Forelimb muscle (tissue), 1 donor: ENCODE data around the gene PAX2. TPM values are rescaled to one million over a fixed set of nuclear protein-coding genes. Genes with fewer than 3 reads are reported as not detected.

Source experiments
- DNase-seq: peaks from one replicate; pipeline ENCODE4 v3.0.0-alpha.2; 2013; ENCODE audit warnings: low read depth
- polyA plus RNA-seq: library from polyadenylated mRNA; unstranded; fragments of 120-200 nt; gene quantifications from one replicate; pipeline ENCODE4 v1.2.1, GENCODE V29; 2013; ENCODE audit not compliant: insufficient read length

Gene PAX2
- polyA plus RNA-seq, 1 donor, result not detected

DNA sequence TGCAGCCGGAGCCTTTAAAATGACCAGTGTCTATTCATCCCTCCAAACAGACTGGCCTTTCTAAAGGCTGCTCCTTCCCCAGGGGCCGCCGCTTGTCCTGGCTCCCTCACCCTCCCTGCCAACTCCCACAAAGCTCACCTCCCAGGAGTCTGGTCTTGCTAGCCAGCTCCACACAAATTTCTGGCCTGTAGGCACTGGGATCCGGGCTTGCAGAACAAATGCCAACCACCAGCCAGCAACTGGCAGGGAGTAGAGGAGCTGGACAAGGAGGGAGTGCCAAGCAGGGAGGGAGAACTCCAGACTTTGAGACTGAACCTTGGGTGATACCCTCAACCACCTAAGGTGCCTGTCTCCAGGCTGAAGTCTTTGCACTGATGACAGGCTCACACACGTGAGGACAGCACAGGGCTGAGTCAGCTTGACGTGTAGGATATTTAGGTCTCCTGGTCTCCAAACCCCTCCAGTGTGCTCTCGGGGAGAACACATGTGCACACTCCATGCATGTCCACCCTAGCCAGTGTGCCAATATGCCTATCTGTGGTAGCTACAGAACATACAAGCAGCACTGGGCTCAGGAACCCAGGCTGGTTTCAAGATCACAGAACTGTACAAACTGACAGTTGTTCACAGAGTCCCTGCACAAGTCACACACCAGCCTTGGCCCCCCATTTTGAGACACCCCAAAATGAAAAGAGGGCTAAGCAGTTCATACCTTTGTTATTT is 6.0 kb downstream of the PAX2 start:
- no peak for DNase-seq

DNA sequence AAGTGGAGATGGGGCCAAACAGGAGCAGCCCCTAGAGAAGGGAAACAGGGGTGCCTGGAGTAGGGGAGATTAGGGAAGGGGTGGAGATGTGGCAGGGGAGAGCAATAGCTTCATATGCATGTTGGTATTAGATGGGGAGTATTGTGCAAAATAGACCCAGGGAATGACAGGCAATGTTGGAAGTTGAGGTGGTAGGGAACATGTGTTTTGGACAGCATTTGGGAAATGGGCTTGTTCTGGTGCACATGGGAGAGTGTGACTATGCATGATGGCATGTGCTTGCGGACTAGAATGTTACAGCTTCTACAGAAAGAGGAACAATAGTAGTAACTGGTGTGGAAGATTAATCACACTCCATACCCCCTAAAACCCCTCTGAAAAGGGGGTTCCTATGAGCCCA is 10.4 kb downstream of the PAX2 start:
- DNase-seq, result no peak

DNA sequence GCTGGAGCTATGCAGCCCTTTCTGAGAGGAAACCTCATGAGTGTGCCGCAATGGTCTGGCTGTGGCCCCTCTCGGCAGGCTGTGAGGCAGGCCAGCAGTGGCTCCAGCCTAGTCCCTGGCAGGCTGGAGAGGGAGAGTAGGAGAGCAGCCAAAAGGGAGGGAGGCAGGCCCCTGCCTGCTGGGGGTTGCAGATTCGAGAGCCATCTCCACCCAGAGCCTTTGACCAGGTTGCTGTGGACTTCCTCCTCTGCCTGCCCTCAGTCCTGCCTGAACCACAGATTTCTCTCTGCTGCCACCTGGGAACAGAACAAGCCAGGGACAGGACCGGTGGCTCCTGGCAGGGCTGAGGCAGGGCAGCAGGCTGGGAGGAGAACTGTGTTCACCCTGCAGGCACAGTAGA is 13.9 kb downstream of the PAX2 start:
- no peak for DNase-seq

DNA sequence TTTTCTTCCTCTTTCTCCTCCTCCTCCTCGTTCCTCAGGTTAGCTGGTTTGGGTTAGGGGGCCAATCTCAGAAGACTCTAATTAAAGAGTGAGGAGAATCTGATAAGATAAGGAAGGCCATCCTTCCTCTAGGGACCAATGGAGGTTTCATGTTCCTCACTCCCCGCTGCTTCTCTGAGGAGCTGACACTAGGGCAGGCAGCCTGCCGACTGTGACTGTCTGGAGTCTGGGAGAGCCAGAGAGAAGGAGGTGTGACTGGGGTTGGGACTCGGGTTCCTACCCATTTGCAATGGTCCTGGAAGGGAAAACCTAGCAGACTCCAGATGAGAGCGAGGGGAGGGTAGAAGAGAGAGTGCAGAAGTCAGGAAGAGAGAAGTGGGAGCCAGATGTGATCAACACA is 15.3 kb downstream of the PAX2 start:
- DNase-seq, result no peak

DNA sequence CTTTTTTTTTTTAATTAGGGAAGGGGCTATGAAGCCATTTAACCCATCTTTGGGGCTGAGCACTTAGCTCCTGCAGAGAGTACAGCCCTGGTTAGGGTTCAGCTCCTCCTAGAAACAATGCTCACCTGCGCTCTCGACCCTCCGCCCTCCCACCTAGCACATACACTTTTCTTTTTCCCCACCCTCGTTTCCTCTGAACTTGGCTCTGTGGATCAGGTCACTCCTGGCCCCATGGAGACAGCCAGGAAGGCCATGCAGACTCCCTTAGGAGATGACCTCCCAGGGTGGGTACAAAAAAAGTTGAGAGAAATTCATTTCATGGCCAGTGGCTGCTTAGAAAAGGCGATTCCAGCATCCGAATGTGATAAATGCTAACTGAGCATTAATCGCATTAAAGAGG is 15.8 kb downstream of the PAX2 start:
- no peak for DNase-seq

DNA sequence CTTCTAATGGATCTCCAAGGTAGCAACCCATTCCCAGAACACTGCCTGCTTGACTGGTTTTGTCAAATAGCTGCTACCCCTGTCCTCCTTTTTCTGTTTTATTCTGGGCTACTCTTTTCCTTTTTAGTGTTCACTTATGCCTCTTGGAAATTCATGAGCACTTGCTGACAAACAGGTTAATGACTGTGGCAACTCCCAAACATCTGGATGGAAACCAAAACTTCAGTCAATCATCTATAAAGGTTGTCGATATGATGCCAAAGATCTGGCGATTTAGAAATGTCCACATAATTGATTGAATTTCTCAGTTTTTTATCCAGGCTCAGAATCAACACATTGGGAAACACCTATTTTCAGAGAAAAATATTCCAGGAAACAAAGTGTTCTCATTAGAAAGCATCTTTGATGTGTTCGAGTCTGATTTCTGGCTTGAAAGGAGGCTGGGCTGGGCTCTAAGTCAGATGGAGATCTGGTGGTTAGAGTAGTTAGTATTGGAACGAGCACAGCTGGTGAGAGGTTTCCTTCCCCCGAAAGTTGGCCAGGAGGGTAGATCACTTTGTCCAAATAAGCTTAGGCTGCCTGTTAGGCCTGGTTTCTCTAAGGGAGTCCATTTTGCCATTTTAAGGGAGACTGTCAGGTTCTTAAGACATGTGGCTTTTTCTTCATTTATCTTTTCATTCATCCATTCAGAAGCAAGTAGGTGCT is 17.8 kb downstream of the PAX2 start:
- DNase-seq, result no peak

DNA sequence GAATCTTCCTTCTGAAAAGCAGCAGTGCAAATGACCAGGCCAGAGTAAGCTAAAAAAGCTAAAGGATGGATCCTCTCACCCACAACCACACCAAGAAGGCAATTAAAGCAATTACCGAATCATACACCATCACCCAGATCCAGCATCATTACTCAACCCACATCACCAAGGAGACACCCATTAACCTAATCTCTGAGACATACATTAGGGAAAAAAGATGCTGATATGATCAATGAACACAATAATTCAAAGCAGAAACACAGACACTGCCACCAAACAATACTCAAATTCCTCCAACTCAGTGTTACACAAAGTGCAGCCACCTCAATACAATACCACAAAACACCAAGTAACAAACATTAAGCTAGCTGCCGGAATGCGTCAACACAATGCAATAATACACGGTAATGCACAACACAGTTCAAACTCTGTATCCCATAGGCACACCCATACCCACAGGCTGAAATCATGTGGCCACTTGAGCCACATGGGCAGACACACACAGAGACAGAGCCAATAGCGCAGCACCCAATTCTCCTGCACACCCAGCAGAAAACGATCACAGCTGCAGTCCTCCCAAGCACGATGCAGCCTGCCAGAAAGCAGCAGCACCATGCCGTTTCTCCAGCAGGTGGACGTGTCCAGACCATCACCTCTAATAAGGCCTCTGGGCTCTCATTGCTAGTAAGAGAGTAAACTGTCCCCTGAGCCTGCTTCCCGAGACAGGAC is 21.5 kb downstream of the PAX2 start:
- no peak for DNase-seq

DNA sequence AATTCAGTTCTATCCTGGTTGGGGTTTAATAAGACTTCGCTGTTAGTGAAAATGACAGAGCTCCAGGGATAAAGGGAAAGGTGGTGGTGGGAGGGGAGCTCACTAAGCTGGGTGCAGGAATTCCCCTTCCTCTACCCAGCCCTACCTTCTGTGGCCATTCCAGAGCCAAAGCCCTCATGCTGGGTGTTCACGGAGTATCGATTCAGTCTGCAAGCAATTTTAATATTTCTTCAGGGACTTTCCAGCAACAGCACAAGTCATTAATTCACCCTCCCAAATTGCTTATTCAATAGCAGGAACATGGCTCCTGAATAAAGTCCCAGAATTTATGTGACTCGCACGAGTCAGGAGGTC is 22.0 kb downstream of the PAX2 start:
- DNase-seq, result no peak

DNA sequence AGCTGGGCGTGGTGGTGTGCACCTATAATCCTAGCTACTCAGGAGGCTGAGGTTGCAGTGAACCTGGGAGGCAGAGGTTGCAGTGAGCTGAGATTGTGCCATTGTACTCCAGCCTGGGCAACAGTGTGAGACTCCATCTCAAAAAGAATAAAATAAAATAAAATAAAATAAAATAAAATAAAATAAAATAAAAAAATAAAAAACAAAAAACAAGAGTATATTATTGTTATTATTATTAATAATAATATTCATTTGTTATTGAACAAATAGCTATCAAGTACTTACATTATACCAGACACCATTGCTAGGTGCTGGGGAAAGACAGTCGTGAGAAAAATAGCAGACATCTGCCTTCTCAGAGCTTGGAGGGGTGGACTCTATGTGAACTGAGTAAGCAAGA is 24.1 kb downstream of the PAX2 start:
- DNase-seq, result no peak

DNA sequence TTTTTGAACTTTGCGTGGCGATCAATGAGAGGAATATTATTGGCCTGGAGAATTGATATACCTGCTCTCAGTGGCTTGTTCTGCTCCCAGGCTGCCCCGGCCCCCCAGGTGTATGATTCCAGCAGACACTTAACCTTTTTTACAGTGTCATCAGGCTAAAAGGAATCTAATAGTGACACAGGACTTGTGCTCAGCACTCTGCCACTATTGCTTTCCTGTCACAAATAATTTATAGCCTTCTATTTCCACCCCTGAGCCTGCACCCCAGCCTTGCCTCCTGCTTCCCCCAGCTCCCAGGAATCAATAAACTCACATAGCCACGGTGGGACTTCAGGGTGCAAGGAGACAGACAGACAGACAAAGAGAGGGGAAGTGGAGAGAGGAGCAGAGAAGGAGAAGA is 28.3 kb downstream of the PAX2 start:
- DNase-seq, result no peak

DNA sequence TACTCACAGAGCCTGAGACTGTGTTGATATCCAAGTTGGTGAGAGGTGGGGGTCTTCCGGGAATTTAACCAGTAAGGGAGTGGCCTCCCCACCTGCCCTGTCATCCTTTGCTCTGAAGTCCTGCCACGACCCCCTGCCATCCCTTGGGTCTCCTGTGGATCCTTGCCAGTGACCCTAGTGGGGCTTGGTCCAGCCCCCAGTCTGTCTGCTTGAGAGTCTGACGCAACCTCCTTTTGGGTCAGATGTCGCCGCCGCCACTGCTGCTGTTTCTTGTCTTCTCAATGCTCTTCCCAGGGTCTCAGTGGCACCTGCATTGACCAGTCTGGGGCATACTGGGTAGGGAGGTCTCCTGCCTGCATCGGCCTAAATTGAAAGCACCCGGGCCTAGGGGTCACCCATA is 28.8 kb downstream of the PAX2 start:
- DNase-seq, result no peak

DNA sequence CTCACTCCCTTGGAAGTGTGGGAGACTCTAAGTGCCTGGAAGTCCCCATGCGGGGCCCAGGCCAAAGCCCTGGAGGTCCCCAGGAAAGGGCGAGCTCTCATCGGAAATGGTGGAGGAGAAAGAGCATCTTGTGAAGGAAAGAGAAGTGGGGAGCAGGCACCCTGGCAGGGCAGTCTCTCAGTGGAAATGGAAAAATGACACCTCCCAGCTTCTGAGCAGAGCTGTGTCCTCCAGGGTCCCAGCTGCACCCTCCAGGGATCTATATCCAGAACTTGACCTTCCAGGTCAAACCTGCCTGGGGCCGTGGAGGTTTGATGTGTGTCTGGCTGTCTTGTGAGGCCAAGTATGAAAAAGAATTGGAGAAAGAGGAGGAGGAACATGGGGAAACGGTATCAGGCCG is 29.5 kb downstream of the PAX2 start:
- DNase-seq, result no peak

DNA sequence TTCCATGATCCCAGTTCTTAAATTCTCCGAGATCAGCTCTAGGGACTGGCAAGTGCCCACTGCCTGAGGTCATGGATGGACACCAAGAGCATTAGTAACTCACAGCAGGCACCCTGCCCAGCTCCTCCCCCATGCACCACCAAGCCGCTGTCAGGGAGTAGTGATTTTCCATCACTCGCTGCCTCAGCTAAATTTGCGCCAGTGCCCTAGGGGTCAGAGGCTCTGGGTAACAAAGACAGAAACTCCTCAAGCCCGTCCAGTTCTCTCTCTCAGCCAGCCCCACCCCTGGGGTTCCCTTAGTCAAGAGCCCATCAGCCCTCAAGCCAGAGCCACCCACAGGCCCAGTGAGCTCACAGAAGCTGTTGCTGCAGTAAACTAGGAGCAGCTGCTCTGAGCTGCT is 30.0 kb downstream of the PAX2 start:
- DNase-seq, result no peak

DNA sequence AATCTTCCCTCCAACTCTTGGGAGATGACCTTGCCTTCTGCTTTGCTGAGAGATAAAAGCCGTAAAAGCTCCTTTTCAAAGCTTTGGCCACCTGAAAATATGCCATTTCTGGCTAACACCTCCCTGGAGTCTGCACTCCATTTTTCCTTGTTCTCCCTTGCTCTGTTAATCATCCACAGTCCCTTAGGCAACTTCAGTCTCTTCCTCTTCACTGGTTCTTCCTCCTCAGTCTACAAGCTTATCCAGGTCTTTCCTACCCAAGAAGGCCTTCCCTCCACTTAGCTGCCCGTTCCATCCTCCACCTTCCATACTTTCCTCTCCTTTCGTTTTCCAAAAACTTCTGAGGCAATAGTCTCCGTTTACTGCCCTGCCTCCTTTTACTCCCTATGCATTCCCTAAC is 30.5 kb downstream of the PAX2 start:
- no peak for DNase-seq

DNA sequence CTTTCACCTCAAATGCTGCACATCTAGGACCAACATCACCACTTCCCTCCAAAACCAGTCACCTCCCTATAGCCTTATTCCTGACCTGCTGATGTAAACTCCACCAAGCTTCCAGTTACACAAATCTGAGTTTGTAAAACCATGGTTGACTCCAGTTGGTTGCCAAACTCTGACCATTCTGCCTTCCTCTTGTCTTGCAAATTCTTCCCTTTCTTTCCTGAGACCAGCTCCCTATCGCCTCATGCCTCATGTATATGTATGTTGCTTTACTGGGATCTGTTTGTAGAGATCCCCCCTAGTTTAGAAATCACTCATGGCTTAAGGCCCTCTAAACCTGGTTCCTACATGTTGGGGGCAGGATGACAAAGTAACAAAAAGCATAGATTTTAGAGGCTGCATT is 31.3 kb downstream of the PAX2 start:
- DNase-seq, result no peak

DNA sequence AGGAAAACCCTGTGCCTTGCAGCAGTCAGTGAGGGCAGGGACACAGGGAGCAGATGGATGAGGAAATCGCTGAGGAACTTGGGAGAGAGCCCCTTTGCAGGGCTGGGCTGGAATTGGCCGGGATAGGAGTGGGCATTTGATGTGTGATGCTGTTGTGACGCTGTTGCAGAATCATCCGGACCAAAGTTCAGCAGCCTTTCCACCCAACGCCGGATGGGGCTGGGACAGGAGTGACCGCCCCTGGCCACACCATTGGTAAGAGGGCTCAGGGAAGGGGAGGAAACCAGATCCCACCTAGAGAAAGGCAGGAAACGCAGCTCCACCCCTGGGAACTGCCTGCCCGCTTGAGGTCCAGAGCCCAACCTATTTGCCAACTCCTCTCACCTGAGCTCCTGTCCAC is 33.9 kb downstream of the PAX2 start:
- no peak for DNase-seq

DNA sequence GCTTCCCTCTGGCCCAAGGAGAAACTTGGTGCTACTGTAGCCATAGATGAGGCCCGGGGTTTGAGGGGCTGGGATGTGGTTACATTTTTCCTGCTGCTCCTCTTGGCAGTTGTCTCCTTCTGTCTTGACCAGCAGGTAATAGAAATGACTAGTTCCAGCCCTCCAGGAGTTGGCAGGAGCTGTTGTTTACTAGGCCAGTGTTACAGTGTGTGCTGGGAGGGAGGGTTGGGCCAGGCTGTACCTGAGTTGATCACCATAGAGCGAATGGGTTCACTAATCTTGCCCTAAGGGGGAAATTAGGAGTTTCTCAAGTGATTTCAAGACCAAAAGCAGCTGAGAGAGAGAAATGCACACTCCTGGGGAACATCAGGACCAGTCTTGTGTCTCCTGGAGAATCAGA is 34.9 kb downstream of the PAX2 start:
- DNase-seq, result no peak

DNA sequence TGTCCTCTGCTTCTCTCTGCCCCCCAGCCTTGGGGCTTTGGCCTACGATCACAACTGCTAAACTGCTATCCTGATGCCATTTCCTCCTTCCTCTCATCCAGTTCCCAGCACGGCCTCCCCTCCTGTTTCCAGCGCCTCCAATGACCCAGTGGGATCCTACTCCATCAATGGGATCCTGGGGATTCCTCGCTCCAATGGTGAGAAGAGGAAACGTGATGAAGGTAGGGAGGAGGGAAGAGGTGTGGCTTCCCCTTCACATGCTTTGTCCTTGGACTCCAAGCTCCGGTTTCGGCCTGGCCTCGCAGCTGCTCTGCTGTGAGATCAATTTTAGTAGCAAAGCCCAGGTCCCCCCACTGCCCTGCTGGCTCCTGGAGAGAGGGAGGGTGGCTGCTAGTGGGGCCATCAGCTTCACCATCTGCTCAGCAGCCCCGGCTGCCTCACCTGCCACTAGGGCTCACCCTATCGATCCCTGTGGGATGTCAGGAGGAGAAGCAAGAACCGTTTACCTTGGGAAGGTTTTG is 35.8 kb downstream of the PAX2 start:
- DNase-seq, result no peak

DNA sequence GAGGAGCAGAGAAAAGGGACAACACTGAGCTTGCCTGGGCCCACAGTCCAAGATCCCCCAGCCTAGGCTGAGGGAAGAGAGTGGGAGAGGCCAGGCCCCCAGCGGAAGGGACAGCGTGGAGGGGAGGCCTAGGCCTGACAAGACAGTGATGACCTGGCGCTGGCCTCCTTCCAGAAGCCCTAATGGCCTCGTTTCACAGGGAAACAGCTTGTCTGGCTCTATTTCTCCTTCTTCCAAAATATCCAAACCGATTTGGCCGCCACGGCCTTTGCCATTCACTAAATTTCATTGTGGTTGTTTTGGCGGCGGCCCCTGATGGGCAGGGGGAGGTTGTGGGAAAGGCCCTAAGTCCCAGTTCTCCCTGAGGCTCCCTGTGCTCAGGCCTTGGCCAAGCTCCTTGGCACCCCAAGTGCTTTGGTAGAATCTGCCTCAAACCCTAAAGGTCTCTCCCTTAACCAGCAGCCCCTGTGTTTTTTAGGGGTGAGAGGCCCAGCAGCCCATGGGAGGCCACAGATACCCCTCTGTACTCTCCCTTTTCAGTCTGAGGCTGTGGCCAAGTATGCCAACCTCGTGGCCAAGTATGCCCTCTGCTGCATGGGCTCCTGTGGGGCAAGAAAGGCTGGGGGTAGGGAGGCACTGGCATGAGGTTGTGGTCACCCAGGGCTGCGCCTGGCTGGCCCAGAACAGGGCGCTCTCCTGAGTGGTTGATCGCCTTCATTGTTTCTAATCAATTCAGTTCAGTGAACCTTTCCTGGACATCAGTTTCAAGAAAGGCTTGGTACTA is 37.3 kb downstream of the PAX2 start:
- DNase-seq, result no peak

DNA sequence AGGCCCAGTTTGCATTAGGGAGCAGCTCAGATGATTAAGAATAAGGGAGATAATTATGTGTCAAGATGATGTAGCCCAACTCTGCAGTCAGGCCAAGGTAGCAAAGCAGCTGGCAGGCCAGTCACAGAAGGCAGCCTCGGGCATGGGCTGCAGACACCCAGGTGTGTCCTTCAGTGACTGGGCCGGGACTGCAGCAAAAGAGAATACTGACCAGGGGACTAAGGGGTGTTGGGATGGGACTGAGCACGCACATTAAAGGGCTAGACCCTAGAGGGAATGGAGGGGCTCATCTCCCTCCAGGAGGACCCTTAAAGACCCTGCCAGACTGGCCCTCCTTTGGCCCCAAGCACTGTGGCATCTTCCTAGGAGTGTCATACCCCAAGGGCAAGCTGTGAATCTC is 38.7 kb downstream of the PAX2 start:
- no peak for DNase-seq

DNA sequence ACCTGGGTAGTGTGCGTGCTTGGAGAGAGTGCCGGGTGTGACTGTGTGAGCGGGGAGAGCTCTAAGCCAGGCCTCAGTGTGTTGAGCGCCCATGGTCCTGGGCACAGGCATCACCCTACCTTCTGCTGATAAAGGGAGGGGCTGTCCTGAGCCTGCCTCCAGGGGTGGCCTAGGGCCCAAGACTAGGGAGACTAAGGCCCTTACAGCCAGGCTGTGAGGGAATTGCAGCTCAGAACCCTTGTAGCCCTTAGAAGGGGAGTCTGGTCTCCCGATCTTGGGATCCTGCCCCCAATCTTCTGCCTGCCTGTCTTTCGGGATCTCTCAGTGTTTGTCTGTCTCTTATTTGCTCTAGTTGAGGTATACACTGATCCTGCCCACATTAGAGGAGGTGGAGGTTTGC is 41.2 kb downstream of the PAX2 start:
- DNase-seq, result no peak
